OCI-LY1 (cell line): ENCODE data around the gene CLEC16A.

Source experiments
- CTCF ChIP-seq: fragments of 200-600 bp; sonication (generic), shearing (Covaris generic); IDR thresholded peaks from 2 replicates; pipeline ENCODE4 v1.5.1; 2017; ENCODE audit warnings: mild to moderate bottlenecking, antibody characterized with exemption, low read length, moderate library complexity, mixed read lengths
- EZH2 ChIP-seq: fragments of 200-600 bp; sonication (generic), shearing (Covaris generic); IDR thresholded peaks from 2 replicates; pipeline ENCODE4 v1.8.0; 2017; ENCODE audit warnings: borderline replicate concordance, mixed run types, mild to moderate bottlenecking, antibody characterized with exemption, low read length, moderate library complexity, mixed read lengths

- no peak for TF ChIP-seq CTCF
- no peak for TF ChIP-seq EZH2
These were observed 140.1 kb downstream of the CLEC16A start for GRCh38 chr16:11084484-11084875.
